Renal cortical epithelial cell (primary cell): ENCODE results near the gene SSBP3. TPM values are rescaled to one million over a fixed set of nuclear protein-coding genes. Genes with fewer than 3 reads are reported as not detected.
A peak's percentile ranks its signal among the peaks of the same experiment; 100 is the strongest.
"Not testable (repeated sequence)": the region's sequence is repeated elsewhere in the genome, so short reads cannot be mapped to it uniquely, and the experiment has no call there.

Experiments used
- DNase-seq: peaks from one replicate; pipeline ENCODE4 v3.0.0-alpha.2; 2011; ENCODE audit warnings: low read depth
- total RNA-seq: library from RNA; depleted of rRNA; stranded (reverse); fragments of >200 nt; gene quantifications from 2 replicates; pipeline ENCODE4 v1.2.3, GENCODE V29; 2014

Gene SSBP3
- total RNA-seq, 1 donor from 2014 or later, result 9.0 TPM

DNA sequence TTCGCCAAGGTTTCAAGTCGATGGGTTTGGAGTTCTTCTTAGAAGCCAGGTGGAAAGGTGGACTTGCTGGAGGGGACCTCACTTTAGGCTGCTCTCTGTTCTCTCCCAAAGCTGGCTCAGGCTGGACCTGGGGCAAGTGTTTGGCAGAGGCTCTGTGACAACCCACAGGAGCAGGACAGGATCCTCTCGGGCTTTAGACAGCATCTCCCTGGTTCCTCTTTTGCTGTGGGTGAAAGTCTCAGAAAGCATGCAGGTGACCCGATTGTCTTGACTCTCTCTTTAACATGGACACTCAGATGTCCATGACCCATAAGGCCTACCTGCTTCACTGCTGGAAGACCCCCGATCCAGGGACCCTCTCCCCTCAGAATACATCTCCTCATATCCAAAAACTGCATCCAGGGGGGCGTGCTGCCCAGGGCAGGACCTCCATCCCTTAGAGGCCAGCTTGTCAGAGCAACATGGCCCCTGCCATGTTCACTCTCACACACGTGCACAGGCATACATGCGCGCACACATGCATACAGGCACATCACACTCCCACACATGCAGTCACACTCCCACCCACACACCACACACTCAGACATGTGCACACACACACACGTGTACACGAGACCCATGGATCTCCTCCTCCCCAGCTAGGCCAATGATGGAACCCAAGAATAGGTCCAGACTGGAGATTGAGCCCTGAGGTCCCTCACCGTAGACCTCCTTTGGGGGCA lies 184.9 kb downstream of the SSBP3 start:
- DNase-seq, result no peak

DNA sequence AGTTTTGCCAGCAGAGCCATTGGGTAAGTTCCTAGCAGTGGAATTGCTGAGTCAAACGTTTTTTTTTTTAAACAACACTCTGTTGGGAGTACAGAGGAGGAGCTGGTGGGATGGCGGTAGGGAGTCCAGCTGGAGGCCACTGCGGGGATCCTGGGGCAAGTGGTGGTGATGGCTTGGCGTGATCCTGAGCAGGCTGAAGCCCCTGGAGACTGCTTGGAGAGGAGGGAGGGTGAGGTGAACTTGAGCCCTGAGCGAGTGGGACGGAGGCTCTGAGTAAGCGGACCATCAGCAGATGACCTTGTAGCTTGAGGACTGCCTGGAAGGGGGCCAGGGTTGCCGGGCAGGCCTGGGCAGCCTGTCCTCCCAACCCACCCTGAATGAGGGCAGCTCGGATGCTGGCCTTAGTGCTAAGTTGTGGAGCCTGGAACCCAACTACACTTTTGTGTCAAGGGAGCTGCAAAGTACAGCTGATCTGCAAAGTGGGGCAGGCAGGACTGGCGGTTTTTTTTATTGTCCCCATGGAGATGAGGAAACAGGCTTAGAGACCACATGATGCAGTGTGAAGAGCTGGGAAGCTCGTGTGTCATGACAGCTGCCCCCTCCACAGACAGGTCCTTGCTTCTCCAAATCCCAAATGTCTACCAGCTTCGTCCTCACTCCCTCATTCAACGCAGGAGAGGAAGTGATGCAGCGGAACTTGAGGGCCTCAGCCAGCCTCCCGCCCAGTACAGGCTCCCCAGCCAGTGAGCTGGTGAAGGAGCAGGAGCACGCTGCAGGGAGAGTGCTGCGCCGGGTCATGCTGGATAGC lies 186.0 kb downstream of the SSBP3 start:
- no peak for DNase-seq

DNA sequence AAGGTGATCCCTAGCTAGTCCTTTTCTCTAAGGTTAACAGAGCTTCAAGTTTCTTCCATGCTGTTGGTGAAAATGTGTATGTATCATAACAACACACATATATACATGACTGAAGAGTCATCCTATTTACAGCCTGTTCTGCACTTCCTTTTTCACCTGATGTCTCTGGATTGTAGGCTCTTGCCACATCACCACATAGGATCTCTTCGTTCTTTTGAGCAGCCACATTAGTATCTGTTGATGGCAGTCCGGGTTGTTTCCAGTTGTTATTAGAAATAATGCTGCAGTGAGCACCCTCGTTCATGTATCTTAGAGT lies 186.5 kb downstream of the SSBP3 start:
- DNase-seq, result no peak

DNA sequence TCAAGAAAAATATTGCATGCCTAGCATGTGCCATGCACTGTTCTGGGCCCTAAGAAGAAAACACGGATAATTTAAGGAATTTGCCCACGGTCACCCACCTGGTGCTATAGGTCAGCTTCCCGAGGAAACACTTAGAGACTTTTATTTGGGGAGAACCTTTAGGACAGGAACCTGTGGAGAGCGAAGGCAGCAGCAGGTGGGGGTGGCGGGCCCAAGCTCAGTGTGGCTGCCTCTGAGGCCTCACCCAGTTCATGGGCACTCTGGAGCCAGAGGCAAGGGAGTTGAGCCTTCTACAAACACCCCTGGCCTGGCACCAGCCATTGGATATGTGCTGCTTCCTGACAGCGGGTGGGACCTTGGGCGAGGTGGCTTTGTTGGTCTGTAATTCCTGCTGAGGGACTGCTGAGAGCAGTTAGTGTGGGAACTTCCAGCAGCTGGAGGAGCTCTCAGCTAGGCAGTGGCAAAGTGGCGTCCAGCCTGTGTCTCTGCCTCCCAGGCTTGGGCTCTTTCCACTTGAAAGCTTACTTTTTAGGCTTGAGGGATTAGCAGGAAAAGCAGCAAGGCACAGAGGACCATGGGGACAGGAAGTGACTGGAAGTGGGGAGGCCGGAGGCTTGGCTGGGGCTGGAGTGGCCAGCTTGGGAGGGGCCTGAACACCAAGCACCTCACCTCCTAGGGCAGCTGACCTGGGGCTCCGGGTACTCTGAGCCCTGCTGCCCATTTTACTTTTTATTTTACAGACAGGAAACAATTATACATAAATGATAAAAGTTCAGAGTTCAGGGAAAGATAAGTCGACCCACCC lies 187.1 kb downstream of the SSBP3 start:
- no peak for DNase-seq

DNA sequence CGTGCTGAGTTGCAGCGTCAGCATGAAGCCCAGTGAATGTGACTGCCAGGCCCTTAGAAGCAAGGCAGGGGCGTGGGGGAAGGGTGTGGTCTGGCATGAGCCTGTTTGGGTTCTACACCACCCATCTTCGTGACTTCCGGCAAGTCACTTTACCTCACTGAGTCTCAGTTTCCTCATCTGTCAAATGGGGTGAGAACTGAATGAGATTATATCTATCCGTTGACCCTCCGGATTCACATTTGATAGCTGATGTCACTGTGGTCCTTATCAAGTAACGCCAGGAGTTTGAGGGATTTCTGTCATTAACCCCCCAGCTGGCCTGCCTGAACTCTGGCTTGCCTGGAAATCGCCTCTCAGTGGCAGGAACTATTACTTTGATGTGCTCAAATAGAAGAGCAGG lies 190.7 kb downstream of the SSBP3 start:
- no peak for DNase-seq

DNA sequence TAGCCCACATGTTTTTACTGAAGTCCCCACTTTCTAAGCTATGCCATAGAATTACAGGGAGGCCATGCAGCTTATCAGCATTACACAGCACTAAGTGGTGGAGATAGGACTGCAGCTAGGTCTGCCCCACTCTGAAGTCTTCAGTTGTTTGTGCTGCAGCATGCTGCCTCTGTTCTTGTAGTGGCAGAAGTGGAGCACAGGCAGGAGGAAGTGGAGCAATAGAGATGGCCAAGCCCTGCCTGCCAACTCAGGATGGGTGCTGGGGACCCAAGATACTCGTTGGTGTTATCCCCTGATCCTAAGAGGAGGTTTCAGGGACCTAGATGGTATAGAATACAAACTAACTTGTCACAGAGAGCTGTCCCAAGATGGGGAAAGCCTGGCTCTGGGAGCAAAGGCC lies 193.3 kb downstream of the SSBP3 start:
- no peak for DNase-seq

DNA sequence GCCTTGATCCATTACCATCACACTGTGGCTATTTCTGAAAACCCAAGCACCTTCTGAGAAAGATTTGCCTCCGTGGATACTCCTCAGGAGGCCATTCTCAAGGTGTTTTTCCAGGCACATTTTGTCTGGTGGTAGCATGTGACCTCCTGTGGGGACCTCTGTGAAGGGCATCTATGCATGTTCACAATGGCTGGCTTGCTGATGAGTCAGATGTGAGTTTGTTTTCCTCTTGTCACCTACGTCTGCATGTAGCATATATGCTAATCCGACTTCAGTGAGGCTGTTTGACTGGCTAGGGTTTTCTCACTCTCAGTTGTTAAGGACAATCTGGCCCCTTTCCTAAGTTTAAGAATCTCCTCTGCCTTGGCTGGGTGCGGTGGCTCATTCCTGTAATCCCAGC lies 198.3 kb downstream of the SSBP3 start:
- not testable (repeated sequence) for DNase-seq

DNA sequence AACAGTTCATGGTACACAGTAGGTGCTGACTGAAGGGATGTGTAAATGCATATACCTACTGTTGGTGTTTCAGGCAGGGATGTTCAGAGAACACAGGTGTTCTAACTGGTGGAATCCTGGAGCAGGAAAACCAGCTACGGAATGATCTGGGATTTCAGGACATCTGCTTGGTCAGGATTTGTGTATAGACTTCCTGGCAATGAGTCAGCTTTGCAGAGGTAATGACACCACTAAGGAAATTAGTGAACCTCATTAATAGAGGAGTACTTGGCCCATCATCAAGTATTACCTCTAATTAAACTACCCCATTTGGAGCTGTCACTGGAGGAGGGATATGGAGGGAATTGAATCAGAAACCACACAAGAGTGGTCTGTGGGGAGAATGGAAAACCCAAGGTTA lies 198.9 kb downstream of the SSBP3 start:
- DNase-seq, result peak; percentile 9

DNA sequence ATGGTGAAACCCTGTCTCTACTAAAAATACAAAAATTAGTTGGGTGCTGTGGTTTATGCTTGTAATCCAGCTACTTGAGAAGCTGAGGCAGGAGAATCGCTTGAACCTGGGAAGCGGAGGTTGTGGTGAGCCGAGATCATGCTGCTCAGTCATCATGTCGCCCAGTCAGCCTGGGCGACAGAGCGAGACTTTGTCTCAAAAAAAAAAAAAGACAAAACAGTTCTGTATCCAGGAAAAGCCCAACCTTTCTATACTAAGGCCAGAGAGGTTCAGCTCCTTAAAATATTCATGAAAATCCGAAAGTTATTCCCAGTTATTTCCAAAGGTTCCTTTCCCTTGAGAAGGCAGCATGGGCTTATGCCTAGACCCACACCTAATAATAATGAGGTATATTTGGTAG lies 202.0 kb downstream of the SSBP3 start:
- no peak for DNase-seq

DNA sequence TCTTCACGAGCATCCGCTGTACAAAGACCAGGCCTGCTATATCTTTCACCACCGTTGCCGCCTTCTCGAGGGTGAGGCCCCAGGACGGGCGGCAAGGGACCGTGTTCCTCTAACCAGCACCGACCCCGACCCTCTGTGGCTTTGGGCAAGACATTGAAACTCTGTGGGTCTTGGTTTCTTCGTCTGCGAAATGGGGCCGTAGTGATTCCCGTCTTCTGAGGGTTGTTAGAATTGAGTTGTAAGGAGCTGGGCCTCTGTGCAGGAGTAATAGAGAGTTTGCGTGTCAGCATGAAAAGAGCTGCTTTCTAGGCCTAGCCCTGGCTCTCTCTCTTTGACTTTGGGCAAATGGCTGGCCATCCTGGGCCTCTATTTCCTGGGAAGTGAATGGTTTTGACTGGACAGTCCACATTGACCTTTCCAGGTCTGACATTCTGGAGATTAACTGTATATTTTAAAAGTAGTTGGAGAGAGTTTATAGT lies 205.6 kb downstream of the SSBP3 start:
- DNase-seq, result no peak

DNA sequence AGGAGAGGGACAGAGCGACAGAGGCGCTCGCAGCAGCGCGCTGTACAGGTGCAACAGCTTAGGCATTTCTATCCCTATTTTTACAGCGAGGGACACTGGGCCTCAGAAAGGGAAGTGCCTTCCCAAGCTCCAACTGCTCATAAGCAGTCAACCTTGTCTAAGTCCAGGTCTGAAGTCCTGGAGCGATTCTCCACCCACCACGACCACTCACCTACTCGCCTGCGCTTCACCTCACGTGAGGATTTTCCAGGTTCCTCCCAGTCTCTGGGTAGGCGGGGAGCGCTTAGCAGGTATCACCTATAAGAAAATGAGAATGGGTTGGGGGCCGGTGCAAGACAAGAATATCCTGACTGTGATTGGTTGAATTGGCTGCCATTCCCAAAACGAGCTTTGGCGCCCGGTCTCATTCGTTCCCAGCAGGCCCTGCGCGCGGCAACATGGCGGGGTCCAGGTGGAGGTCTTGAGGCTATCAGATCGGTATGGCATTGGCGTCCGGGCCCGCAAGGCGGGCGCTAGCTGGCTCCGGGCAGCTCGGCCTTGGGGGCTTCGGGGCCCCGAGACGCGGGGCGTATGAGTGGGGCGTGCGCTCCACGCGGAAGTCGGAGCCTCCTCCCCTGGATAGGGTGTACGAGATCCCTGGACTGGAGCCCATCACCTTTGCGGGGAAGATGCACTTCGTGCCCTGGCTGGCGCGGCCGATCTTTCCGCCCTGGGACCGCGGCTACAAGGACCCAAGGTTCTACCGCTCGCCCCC lies 206.3 kb downstream of the SSBP3 start, which contains the start of the genes CYB5RL and MRPL37:
CYB5RL (minus strand) TSS at position 266 of the 754 bp plus-strand sequence. CDS start 4,414 bp downstream, outside the sequence.
MRPL37 (plus strand) TSS at position 403 of the 754 bp plus-strand sequence; CDS start at position 480, 77 bp downstream.
- DNase-seq, result peak; percentile 95

DNA sequence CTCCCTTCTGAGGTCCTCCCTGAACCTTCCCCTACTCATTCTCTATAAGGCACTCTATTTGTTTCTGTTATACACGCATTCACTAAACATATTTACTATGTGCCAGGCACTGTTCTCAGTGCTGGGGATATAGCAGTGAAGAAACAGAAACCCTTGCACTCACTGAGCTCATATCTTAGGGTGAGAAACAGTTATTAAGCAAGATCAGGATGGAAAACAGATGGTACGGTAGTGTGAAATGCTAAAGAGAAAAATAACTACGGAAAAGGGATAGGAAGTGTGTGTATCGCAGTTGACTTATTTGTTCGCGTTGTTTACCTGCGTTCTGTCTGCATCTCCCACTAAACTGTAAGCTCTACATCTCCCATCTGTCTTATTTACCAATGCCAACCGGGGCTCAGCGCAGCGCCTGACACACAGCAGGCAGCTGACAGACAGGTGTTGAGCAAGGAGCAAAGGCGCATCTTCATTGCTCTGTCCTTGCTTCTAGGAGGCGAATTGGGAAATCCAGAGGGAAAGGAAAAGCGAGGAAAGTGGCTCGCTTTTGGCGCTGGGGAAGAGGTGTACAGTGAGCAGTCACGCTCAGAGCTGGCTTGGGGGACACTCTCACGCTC lies 206.9 kb downstream of the SSBP3 start:
- no peak for DNase-seq

DNA sequence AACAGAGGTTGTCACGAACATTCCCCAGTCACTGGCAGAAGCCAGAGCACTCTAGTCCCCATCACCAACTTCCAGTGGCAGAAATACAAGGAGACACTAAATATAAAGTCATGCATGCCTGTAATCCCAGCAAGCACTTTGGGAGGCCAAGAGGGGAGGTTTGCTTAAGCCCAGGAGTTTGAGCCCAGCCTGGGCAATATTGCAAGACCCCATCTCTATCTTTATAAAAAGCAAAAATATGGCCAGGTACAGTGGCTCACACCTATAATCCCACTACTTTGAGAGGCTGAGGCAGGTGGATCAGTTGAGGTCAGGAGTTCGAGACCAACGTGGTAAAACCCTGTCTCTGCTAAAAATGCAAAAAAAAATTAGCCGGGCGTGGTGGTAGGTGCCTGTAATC lies 212.7 kb downstream of the SSBP3 start:
- DNase-seq, result no peak

DNA sequence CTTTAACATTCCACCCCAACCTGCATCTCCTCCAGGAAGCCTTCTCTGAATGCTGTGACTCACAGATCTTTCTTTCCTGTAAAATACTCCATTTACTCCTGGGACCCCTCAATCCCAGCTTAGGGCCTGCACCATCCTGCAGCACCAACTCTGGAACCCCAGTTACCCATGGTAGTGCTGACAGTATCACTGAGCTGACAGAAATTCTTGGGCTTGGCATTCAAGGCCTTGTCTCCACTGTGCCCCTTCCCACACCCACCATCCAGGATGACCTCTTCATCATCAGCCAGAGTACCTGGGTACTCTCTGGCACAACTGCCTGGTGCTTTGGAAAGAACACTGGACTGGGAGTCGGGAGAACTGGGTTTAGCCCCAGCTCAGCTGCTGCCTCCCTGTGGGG lies 214.7 kb downstream of the SSBP3 start:
- no peak for DNase-seq

DNA sequence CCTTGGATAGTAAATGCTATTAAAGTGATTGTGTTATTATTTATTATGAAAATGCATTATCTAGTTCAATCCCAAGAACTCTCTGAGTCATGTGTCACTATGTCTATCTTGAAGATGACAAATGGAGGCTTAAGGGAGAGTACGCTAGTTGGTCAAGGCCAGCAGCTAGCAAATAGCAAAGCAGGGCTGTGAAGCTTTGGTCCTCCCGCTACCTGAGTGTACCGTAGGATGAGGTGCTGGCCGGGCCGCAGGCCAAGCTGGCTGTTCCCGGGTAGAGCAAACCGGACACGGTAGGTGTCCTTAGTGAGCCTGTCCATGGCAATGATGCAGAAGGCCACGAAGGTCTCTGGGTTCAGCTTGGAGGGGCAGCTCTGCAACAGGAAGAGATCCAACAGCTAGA lies 215.7 kb downstream of the SSBP3 start:
- DNase-seq, result no peak

DNA sequence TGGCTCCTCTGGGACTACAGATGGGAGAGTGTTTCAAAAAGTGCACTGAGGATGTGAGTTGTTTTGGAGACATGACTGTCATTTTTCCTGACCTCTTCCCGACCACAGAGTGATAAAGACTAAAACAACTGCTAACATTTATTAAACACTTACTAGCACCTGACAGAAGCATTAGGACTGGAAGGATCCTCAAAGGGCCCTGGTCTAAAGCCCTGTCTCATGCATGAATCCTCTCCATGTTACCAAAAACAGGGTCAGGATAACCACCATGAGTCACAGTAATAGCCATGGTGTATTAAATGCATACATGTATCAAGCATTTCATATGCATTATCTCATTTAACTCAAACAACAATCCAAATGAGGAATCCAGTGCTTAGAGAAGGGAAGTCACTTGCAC lies 217.9 kb downstream of the SSBP3 start:
- no peak for DNase-seq

DNA sequence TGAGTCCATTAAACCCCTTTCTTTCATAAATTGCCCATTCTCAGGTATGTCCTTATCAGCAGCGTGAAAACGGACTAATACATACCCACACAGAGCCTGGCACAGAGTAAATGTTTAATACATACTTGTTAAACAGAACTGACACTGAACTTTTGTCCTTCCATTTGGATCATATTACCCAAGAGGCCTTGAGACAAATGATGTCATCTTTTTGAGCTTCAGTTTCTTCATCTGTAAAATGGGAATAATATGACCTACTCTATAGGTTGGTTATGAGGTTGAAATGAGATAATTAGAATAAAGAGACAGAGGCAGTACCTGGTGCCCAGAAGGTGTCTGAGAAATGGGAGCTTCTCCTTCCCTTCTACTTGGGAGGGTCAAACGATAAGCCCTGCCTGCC lies 220.1 kb downstream of the SSBP3 start:
- no peak for DNase-seq

DNA sequence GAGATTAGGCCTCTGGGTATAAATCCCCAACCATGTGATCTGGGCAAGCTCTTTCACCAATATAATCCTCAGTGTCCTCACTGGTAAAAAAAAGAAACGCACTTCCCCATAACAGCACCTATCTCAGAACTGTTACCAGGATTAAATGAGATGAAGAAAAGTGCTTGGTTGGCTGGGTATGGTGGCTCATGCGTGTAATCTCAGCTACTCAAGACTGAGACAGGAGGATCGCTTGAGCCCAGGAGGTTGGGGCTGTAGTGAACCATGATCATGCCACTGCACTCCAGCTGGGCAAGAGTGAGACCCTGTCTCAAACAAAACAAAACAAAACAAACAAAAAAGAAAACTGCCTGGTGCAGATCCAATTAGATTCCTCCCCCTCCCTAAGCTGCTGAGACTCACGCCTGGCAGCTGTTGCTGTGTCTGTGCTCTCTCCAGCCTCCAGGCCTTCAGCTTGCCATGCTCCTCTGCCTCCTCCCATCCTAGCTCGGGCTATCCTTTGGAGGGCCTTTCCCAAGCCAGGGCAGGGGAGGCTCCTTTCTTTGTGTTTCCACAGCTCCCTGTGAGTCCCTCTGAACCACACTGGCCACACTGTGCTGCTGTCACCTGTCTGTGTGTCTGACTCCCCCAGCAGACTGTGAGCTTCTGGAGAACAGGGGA lies 225.4 kb downstream of the SSBP3 start:
- DNase-seq, result no peak

DNA sequence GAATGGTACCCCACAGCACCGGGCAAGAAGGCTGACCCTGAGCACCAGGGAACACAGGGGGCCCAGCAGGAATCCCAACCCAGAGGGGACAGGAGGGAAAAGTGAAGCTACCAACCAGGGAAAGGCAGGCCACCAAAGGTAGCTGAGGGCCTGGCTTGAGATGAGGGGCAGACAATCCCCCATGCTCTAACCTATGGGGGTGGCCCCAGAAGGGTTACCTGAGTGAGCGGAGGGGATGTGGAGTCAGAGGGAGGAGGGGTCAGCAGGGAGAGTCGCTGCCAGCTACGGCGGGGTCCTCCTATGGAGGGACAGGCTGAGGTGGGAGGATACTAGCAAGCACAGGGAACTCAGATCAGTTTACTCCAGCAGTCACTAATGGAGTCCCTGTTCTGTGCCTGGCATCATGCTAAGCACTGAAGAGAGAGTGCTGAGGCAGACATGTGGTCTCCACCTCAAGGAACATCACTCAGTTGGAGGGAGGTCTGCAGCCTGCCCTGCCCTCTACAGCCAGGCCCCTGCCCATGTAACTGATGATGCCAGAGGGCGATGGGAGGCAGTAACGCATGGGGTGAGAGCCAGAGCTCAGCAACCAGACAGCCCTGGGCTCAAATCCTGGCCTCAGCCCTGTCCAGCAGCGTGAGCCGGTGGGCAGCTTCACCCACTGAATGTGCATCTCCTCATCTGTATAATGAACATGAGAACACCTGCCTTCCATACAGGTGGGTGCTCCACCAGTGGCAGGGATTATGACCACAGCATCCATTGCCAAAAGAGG lies 227.7 kb downstream of the SSBP3 start:
- no peak for DNase-seq

DNA sequence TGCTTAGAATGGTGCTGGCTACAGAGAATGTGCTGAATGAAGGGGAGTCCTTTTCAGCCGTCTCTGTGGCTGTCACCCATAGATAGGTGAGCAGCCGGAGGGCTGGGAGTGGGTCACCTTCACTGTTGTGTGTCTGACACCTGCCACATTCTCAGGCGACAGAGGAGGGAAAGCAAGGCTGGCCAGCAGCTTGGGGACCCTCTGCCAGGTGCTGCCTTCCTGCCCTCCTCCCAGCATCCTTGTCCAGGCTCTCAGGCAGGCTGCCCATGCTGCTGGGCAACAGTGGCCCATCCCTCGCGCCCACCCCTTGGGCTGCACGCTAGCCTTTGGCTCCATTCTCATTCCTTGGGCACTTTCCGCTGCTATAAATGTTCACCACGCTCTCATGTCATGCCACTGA lies 228.5 kb downstream of the SSBP3 start:
- DNase-seq, result no peak
